Prostate gland (tissue), 2 donors: ENCODE measurements around the gene BRINP1. TPM values are rescaled to one million over a fixed set of nuclear protein-coding genes. Genes with fewer than 3 reads are reported as not detected.

Experiments
- DNase-seq: peaks from one replicate; pipeline ENCODE4 v3.0.0-alpha.2; 2019; ENCODE audit warnings: low spot score
- H3K27ac ChIP-seq, 2 donors: fragments of 200-600 bp; sonication (generic); 2 replicates each; pipeline ENCODE4 v1.5.1; 2017 to 2019
- H3K27me3 ChIP-seq: fragments of 200-600 bp; sonication (generic); replicated peaks from 2 replicates; pipeline ENCODE4 v1.5.1; 2019; ENCODE audit not compliant: insufficient read depth
- H3K36me3 ChIP-seq, 2 donors: fragments of 200-600 bp; sonication (generic); 1 replicate in 1 of 2; 2 replicates in 1 of 2; pipeline versions ENCODE4 v1.5.1 to v1.8.1; 2017 to 2019
- H3K4me1 ChIP-seq: fragments of 200-600 bp; sonication (generic); replicated peaks from 2 replicates; pipeline ENCODE4 v1.5.1; 2019
- H3K4me3 ChIP-seq, 2 donors: fragments of 200-600 bp; sonication (generic); 2 replicates each; pipeline ENCODE4 v1.5.1; 2017 to 2019
- H3K9me3 ChIP-seq: fragments of 200-600 bp; sonication (generic); 2 replicates; pipeline ENCODE4 v1.5.1; 2017
- POLR2A ChIP-seq: fragments of 450-650 bp; IDR thresholded peaks from one replicate; pipeline ENCODE4 v1.6.1; 2016; ENCODE audit warnings: antibody characterized with exemption, mild to moderate bottlenecking
- POLR2AphosphoS5 ChIP-seq: sonication (generic); formaldehyde crosslinking; IDR thresholded peaks from one replicate; pipeline ENCODE4 v1.6.1; 2017; ENCODE audit warnings: antibody characterized with exemption
- WGBS: methylation state at CpG from one replicate; pipeline ENCODE4 v1.1.5; 2018; 5-methylcytosine and 5-hydroxymethylcytosine counted together
- intact Hi-C: fragments of 100-400 bp; cut with DNase I; formaldehyde crosslinking; loops from one replicate; pipeline ENCODE4 v1.14.2; 2022
- total RNA-seq, 2 donors: library from RNA; depleted of rRNA; stranded (reverse); fragments of >200 nt; gene quantifications; one replicate each; pipeline ENCODE4 v1.1.0, GENCODE V29; 2016
- TF ChIP-seq, protein P1 (sequence below), 4 experiments: fragments of 200-600 bp in 2 of 4; fragments of 450-650 bp in 2 of 4; sonication (generic) in 2 of 4; IDR thresholded peaks; 1 replicate in 3 of 4; 2 replicates in 1 of 4; pipeline ENCODE4 v1.5.1; 2016 to 2019; ENCODE audit warnings: antibody characterized with exemption in 4 of 4, mild to moderate bottlenecking in 2 of 4, moderate library complexity in 2 of 4

BRINP1 gene
- total RNA-seq, 2 donors from 2014 or later, result 0.96 to 8.8 TPM

DNA sequence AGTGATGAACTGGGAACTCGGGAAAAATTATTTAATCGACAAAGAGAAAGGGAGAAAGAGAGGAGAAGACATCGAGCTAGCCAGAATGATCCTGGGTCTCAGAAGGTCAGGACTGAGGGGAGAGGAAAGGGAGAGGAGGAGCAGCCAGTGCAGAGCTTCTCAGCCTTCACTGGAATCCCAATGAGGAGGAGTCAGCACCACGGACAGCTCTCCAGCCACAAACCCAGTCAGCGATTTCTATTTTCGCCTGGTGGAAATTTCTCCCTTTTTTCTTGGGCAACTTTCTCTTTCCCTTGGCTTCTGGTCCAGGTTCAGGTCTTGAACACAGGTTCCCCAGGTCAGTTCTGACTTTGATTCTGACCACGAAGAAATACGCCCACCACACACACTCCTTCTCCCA is 1.6 kb upstream of the BRINP1 start:
- no peak overlapping the region for H3K27ac ChIP-seq
- no peak for TF ChIP-seq POLR2AphosphoS5
- no peaks in the 10 kb centered on the region for H3K9me3 ChIP-seq
- 4% methylated on average over 8 of the region's 8 CpGs for WGBS
- H3K4me3 ChIP-seq, result no peak overlapping the region
- H3K4me1 ChIP-seq, result peaks cover 4% of the 10 kb centered on the region
- H3K36me3 ChIP-seq, result no peaks in the 10 kb centered on the region
- DNase-seq, result peak; percentile 7
- H3K27me3 ChIP-seq, result no peaks in the 10 kb centered on the region
- intact Hi-C loops, result no loop called here

DNA sequence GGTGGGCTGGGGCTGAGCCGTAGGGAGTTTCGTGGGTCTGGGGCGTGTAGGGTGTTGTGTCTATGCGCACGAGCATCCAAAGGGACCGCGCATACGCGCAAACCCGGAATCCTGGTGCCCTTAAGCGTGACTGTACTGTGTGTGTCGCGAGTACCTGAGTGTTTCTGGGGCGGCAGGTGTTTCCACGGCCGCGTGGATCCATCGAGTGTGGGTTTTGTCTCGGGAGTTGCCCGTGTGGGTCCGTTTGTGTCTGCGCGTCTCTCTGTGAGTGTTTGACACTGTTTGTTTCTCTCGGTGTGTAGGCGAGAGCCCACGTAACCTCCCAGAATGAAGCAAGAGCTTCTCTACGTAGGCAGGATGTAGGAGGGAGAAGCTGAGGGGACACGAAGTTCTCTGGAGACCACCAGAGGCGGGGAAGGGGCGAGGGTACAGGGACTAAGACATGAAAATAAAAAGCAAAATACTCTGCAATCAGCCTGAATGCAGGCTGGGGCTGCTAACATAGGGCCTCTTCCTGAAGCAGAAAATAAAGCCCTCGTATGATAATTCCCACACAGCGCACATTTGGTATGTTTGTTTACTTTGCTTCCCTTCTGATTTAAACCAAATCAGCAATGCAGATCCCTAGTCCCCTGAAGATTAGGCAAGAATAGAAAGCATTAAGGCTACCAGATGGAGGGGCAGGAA is 588 bp upstream of the BRINP1 start:
- H3K36me3 ChIP-seq, result no peaks in the 10 kb centered on the region
- DNase-seq, result no peak
- H3K27me3 ChIP-seq, result no peaks in the 10 kb centered on the region
- peaks cover 4% of the 10 kb centered on the region for H3K4me1 ChIP-seq
- no peak overlapping the region for H3K27ac ChIP-seq
- peak overlapping the region; percentile 15 to 42 for H3K4me3 ChIP-seq
- 6% methylated on average over 32 of the region's 32 CpGs for WGBS
- TF ChIP-seq, protein P1, sequence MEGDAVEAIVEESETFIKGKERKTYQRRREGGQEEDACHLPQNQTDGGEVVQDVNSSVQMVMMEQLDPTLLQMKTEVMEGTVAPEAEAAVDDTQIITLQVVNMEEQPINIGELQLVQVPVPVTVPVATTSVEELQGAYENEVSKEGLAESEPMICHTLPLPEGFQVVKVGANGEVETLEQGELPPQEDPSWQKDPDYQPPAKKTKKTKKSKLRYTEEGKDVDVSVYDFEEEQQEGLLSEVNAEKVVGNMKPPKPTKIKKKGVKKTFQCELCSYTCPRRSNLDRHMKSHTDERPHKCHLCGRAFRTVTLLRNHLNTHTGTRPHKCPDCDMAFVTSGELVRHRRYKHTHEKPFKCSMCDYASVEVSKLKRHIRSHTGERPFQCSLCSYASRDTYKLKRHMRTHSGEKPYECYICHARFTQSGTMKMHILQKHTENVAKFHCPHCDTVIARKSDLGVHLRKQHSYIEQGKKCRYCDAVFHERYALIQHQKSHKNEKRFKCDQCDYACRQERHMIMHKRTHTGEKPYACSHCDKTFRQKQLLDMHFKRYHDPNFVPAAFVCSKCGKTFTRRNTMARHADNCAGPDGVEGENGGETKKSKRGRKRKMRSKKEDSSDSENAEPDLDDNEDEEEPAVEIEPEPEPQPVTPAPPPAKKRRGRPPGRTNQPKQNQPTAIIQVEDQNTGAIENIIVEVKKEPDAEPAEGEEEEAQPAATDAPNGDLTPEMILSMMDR (IDR thresholded peaks at IDR 0.05), result no peak
- TF ChIP-seq POLR2A (no peak), POLR2AphosphoS5 (no peak)
- intact Hi-C loops, result no loop called here
- no peaks in the 10 kb centered on the region for H3K9me3 ChIP-seq

DNA sequence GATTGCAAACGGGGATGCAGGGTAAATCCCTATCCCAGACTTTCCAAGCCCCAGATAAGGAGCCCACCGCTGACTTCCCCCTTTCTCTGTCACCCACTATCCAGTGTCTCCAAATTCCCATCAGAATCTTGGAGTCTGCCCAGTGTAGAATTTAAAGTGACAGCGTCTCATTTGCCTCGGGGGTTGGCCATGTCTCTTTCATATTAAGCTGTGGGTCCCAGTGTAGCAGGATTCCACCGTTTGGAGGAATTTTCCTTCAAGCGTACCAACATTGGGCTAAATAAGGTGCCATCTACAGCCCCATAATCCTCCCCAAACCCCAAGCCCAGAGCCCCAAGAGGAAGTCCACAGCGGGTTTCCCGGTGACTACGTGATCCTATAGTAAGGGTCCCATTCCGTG is 1.1 kb downstream of the BRINP1 start:
- Histone ChIP-seq H3K4me3 (peak overlapping the region in 1 of 2 donors; percentile 42), H3K27ac (no peak overlapping the region), H3K27me3 (no peaks in the 10 kb centered on the region), H3K36me3 (no peaks in the 10 kb centered on the region), H3K4me1 (peaks cover 4% of the 10 kb centered on the region), H3K9me3 (no peaks in the 10 kb centered on the region)
- TF ChIP-seq, protein P1 (IDR thresholded peaks at IDR 0.05), result no peak
- TF ChIP-seq POLR2AphosphoS5 (no peak), POLR2A (no peak)
- 4% methylated on average over 10 of the region's 10 CpGs for WGBS
- DNase-seq, result no peak
- intact Hi-C loops, result no loop called here

DNA sequence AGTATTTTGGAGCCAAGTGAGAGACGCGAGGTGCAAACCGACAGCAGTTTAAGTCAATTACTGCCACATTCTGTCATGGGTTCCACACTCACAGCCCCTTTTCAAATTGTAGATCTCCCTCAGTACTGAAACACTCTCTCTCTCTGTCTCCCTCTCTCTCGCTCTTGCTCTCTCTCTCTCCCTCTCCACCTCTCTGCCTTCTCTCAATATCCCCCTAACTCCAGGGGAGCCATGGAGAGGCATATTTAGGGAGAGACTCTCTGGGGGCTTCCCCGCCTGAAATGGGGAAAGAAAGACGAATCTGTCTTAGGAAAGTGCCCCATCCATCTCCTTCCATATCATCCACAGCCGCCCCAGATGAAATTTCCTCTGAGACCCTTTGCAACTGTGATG is 1.6 kb downstream of the BRINP1 start:
- 26% methylated on average over 7 of the region's 7 CpGs for whole genome bisulfite sequencing
- TF ChIP-seq POLR2A, result no peak
- TF ChIP-seq, protein P1 (IDR thresholded peaks at IDR 0.05), result no peak
- Histone ChIP-seq H3K9me3 (no peaks in the 10 kb centered on the region), H3K27ac (no peak overlapping the region), H3K4me1 (peaks cover 4% of the 10 kb centered on the region), H3K36me3 (no peaks in the 10 kb centered on the region), H3K4me3 (no peak overlapping the region), H3K27me3 (no peaks in the 10 kb centered on the region)
- no peak for DNase-seq
- intact Hi-C loops, result no loop called here

DNA sequence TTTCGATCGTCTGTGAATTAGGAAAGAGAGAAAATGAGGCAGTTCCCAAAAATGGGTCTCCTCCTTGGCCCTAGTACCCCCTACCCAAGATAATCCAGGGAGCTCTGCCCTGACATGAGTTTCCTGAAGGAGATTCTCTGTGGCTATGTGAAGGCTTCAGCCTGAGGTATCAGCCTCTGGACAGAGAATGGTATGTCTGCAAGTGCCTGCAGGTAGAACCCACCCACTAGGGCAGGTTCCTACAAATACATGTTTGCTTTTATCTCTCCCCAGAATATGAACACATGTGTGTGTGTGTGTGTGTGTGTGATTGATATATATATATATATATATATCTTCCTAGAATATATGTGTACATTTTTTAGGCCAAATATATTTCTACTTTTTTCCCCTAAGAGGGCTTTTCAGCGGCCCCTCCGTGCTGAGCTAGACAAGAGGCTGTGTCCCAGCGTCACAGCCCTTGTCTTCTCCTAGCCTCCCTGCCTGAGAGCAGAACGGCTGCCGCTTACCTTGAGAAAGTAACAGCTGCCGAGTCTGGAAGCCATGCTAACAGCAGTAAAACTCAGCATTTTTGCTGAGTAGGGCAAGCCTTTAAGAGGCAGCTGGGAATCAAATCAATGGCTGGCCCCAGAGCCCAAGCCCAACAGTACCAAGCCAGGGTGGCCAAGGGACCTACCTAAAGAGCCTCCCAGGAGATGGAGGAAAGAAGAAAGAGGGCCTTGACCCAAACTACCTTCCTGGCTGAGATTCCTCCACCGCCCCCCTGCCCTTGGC is 2.1 kb downstream of the BRINP1 start:
- H3K9me3 ChIP-seq, result no peaks in the 10 kb centered on the region
- H3K4me3 ChIP-seq, result no peak overlapping the region
- WGBS, result 31% methylated on average over 9 of the region's 9 CpGs
- H3K4me1 ChIP-seq, result peaks cover 4% of the 10 kb centered on the region
- no peaks in the 10 kb centered on the region for H3K27me3 ChIP-seq
- intact Hi-C loops, result no loop called here
- H3K27ac ChIP-seq, result no peak overlapping the region
- no peaks in the 10 kb centered on the region for H3K36me3 ChIP-seq
- TF ChIP-seq, protein P1 (IDR thresholded peaks at IDR 0.05), result no peak
- TF ChIP-seq POLR2A, result no peak
- TF ChIP-seq POLR2AphosphoS5, result no peak
- DNase-seq, result no peak
